MM.1S (cell line): ENCODE results near the gene NASP.

Experiments used
- DNase-seq: peaks from one replicate; pipeline ENCODE4 v3.0.0-alpha.2; 2015
- H2AFZ ChIP-seq: fragments of 300-600 bp; sonication (generic); 2 replicates; pipeline ENCODE4 v1.6.0; 2016; ENCODE audit warnings: antibody characterized with exemption, low read length
- H3F3A ChIP-seq: fragments of 300-600 bp; sonication (generic); 2 replicates; pipeline ENCODE4 v1.6.1; 2016; ENCODE audit warnings: mild to moderate bottlenecking, antibody characterized with exemption, low read length, moderate library complexity, mixed read lengths; ENCODE audit not compliant: insufficient read depth
- H3K27ac ChIP-seq: fragments of 300-600 bp; sonication (generic); 2 replicates; pipeline ENCODE4 v1.5.1; 2016; ENCODE audit warnings: mild to moderate bottlenecking, low read length
- H3K27me3 ChIP-seq: fragments of 300-600 bp; sonication (generic); replicated peaks from 2 replicates; pipeline ENCODE4 v1.6.0; 2016; ENCODE audit warnings: low read length; ENCODE audit not compliant: insufficient read depth
- H3K36me3 ChIP-seq: fragments of 300-600 bp; sonication (generic); replicated peaks from 2 replicates; pipeline ENCODE4 v1.6.1; 2016; ENCODE audit warnings: mild to moderate bottlenecking, low read length, mixed read lengths; ENCODE audit not compliant: insufficient read depth
- H3K4me1 ChIP-seq: fragments of 300-600 bp; sonication (generic); 2 replicates; pipeline ENCODE4 v1.6.1; 2016; ENCODE audit warnings: low read length, mixed read lengths
- H3K4me2 ChIP-seq: fragments of 300-600 bp; sonication (generic); 2 replicates; pipeline ENCODE4 v1.6.0; 2016; ENCODE audit warnings: low read depth, low read length
- H3K4me3 ChIP-seq: fragments of 300-600 bp; sonication (generic); 2 replicates; pipeline ENCODE4 v1.5.1; 2016; ENCODE audit warnings: low read length, mixed read lengths
- H3K79me2 ChIP-seq: fragments of 300-600 bp; sonication (generic); 2 replicates; pipeline ENCODE4 v1.6.1; 2016; ENCODE audit warnings: mixed run types, low read length, mixed read lengths
- H3K9ac ChIP-seq: fragments of 300-600 bp; sonication (generic); 2 replicates; pipeline ENCODE4 v1.6.1; 2016; ENCODE audit warnings: low read length, mixed read lengths
- H3K9me2 ChIP-seq: fragments of 300-600 bp; sonication (generic); replicated peaks from 2 replicates; pipeline ENCODE4 v1.6.1; 2016; ENCODE audit warnings: mild to moderate bottlenecking, low read length, mixed read lengths; ENCODE audit not compliant: insufficient read depth
- H3K9me3 ChIP-seq: fragments of 300-600 bp; sonication (generic); replicated peaks from 2 replicates; pipeline ENCODE4 v1.6.1; 2016; ENCODE audit warnings: mild to moderate bottlenecking, low read length, mixed read lengths; ENCODE audit not compliant: insufficient read depth
- H4K20me1 ChIP-seq: fragments of 300-600 bp; sonication (generic); 2 replicates; pipeline ENCODE4 v1.6.1; 2016; ENCODE audit warnings: mild to moderate bottlenecking, low read length, moderate library complexity, mixed read lengths; ENCODE audit not compliant: insufficient read depth
- EZH2 ChIP-seq: fragments of 300-600 bp; sonication (generic); optimal IDR thresholded peaks from 2 replicates; pipeline ENCODE3; 2017; ENCODE audit warnings: low read depth, mild to moderate bottlenecking, antibody characterized with exemption, low read length, mixed read lengths
- EZH2phosphoT487 ChIP-seq: fragments of 300-600 bp; sonication (generic); IDR thresholded peaks from 2 replicates; pipeline ENCODE4 v1.6.1; 2018; ENCODE audit warnings: antibody characterized with exemption, low read length
- TF ChIP-seq, protein P1 (sequence below): fragments of 300-600 bp; sonication (generic); IDR thresholded peaks from 2 replicates; pipeline ENCODE4 v1.5.1; 2016; ENCODE audit warnings: antibody characterized with exemption, low read length, mixed read lengths

The NASP gene, protein sequence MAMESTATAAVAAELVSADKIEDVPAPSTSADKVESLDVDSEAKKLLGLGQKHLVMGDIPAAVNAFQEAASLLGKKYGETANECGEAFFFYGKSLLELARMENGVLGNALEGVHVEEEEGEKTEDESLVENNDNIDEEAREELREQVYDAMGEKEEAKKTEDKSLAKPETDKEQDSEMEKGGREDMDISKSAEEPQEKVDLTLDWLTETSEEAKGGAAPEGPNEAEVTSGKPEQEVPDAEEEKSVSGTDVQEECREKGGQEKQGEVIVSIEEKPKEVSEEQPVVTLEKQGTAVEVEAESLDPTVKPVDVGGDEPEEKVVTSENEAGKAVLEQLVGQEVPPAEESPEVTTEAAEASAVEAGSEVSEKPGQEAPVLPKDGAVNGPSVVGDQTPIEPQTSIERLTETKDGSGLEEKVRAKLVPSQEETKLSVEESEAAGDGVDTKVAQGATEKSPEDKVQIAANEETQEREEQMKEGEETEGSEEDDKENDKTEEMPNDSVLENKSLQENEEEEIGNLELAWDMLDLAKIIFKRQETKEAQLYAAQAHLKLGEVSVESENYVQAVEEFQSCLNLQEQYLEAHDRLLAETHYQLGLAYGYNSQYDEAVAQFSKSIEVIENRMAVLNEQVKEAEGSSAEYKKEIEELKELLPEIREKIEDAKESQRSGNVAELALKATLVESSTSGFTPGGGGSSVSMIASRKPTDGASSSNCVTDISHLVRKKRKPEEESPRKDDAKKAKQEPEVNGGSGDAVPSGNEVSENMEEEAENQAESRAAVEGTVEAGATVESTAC

GRCh38 chr1:45583666-45584350, at the start of gene NASP:
Gene NASP, plus strand, starts transcription at chr1:45584041. Its CDS starts 106 bp downstream, at chr1:45584147.
- Histone ChIP-seq H3K36me3 (no peaks in the 10 kb centered on the region; the same call in 1 of the 2 replicates), H3K79me2 (peaks cover 49% of the 10 kb centered on the region), H3F3A (peaks cover 29% of the 10 kb centered on the region), H3K27me3 (no peaks in the 10 kb centered on the region), H3K9ac (peak within 1 kb of the TSS; percentile 96), H3K27ac (peak within 1 kb of the TSS; percentile 92), H3K4me1 (peaks cover 7% of the 10 kb centered on the region; the same call in 1 of the 2 replicates), H4K20me1 (peaks cover 35% of the 10 kb centered on the region), H3K9me3 (no peaks in the 10 kb centered on the region), H2AFZ (peak within 1 kb of the TSS; percentile 99), H3K4me3 (peak within 1 kb of the TSS; percentile 93), H3K4me2 (peak within 1 kb of the TSS; percentile 96), H3K9me2 (no peaks in the 10 kb centered on the region)
- TF ChIP-seq, protein P1, sequence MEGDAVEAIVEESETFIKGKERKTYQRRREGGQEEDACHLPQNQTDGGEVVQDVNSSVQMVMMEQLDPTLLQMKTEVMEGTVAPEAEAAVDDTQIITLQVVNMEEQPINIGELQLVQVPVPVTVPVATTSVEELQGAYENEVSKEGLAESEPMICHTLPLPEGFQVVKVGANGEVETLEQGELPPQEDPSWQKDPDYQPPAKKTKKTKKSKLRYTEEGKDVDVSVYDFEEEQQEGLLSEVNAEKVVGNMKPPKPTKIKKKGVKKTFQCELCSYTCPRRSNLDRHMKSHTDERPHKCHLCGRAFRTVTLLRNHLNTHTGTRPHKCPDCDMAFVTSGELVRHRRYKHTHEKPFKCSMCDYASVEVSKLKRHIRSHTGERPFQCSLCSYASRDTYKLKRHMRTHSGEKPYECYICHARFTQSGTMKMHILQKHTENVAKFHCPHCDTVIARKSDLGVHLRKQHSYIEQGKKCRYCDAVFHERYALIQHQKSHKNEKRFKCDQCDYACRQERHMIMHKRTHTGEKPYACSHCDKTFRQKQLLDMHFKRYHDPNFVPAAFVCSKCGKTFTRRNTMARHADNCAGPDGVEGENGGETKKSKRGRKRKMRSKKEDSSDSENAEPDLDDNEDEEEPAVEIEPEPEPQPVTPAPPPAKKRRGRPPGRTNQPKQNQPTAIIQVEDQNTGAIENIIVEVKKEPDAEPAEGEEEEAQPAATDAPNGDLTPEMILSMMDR: peak; percentile 11; the same call in 1 of the 2 replicates
- TF ChIP-seq EZH2 (no peak), EZH2phosphoT487 (no peak)
- peak; percentile 79 for DNase-seq

DNA sequence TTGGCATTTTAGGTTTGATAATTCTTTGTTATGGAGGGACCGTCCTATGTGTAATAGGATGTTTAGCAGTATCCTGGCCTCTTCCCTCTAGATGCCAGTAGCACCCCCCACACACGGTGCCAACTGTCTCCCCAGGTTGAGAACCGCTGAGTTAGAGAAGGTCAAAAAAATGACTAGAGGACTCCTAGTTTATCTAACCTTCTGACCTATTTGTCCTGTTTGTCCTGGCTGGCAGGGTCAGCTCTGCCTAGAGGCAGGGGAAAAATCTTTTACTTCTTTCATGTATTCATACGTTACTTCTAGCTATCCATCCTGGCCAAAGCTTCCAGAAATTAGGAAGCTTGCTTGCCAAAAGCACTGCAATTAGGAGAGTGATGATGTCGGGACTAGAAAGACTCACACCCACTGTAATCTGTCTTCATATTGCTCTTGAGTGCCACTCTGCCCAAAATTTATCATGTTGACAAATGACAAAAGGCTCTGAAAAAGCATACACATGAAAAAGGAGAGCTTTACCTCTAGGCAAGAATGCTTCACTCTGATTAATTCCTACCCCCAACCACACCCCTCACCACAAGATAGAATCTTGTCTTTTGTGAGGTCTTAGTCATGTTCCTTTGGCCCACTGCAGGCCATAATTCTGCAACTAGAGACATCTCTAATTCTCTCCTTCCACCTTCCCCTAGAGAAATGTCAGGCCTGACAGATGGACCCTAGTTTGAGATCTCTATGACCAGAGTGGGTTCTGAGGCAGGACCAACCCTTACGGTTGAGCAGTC, 47.7 kb upstream of the NASP start:
- no peak overlapping the region for H3K4me2 ChIP-seq
- H2AFZ ChIP-seq: no peak overlapping the region
- TF ChIP-seq, protein P1: no peak
- TF ChIP-seq EZH2 (no peak), EZH2phosphoT487 (no peak)
- no peaks in the 10 kb centered on the region for H3K27me3 ChIP-seq
- H3K79me2 ChIP-seq: no peaks in the 10 kb centered on the region
- no peaks in the 10 kb centered on the region for H3F3A ChIP-seq
- H3K27ac ChIP-seq: no peak overlapping the region
- no peak for DNase-seq
- no peaks in the 10 kb centered on the region for H3K9me2 ChIP-seq
- H3K4me1 ChIP-seq: no peaks in the 10 kb centered on the region
- no peaks in the 10 kb centered on the region for H4K20me1 ChIP-seq
- H3K9ac ChIP-seq: no peak overlapping the region
- no peaks in the 10 kb centered on the region for H3K9me3 ChIP-seq
- no peak overlapping the region for H3K4me3 ChIP-seq
- H3K36me3 ChIP-seq: no peaks in the 10 kb centered on the region

DNA sequence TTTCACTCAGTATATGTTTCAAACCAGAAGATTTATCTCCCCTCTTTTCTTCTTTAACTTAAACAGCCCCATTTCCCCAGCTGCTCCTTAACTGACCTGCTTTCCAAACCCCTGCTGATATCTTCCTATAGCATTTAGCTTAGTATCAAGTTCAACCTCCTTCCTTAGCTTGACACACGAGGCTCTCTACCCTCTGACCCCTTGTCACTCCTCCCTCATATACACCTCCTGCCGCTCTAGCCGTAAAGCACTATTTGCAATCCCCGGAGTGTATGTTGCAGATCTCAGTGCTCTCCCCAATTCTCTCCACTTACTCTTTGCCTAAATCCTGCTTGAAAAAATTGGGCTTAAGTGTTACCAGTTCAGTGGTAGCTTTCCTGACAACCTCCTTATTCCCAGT, 47.0 kb upstream of the NASP start:
- H3K27ac ChIP-seq: no peak overlapping the region
- no peaks in the 10 kb centered on the region for H3K27me3 ChIP-seq
- H2AFZ ChIP-seq: no peak overlapping the region
- no peaks in the 10 kb centered on the region for H3K79me2 ChIP-seq
- no peaks in the 10 kb centered on the region for H3K9me2 ChIP-seq
- H3K4me1 ChIP-seq: no peaks in the 10 kb centered on the region
- no peaks in the 10 kb centered on the region for H3F3A ChIP-seq
- no peak overlapping the region for H3K4me2 ChIP-seq
- TF ChIP-seq EZH2: no peak
- no peak for TF ChIP-seq EZH2phosphoT487
- no peaks in the 10 kb centered on the region for H4K20me1 ChIP-seq
- no peak overlapping the region for H3K9ac ChIP-seq
- H3K4me3 ChIP-seq: no peak overlapping the region
- DNase-seq: no peak
- no peaks in the 10 kb centered on the region for H3K36me3 ChIP-seq
- H3K9me3 ChIP-seq: no peaks in the 10 kb centered on the region
